ENCODE data around the gene ACTRT3. TPM values are rescaled to one million over a fixed set of nuclear protein-coding genes. Genes with fewer than 3 reads are reported as not detected.

The ACTRT3 gene
- total RNA-seq, 1 donor from 2014 or later, result 1.5 TPM

DNA sequence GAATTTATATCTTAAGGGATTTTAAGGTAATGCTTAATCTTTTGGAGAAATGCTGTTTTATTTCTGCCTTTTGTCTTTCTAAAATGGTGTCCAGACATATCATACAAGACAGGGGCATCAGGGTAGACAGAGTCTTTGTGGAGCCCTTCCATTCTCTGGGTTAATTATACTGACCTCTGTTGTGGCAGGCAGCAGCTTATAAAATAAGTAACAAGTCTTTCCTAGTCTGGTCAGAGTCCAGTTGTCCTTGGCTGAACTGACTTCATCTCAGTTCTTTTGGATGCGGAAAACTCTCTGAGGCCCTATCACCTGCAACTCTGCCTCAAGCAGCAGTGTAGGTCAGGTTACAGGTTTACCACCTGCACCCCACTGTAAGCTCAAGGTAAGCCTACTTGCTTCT, 23.0 kb upstream of the ACTRT3 start:
- no peaks in the 10 kb centered on the region for H3K4me1 Mint-ChIP-seq
- H3K27me3 Mint-ChIP-seq (ENCODE audit: low read depth), result no peaks in the 10 kb centered on the region
- DNase-seq (ENCODE audit: low read depth, low spot score), result no peak
- TF ChIP-seq, protein P1, sequence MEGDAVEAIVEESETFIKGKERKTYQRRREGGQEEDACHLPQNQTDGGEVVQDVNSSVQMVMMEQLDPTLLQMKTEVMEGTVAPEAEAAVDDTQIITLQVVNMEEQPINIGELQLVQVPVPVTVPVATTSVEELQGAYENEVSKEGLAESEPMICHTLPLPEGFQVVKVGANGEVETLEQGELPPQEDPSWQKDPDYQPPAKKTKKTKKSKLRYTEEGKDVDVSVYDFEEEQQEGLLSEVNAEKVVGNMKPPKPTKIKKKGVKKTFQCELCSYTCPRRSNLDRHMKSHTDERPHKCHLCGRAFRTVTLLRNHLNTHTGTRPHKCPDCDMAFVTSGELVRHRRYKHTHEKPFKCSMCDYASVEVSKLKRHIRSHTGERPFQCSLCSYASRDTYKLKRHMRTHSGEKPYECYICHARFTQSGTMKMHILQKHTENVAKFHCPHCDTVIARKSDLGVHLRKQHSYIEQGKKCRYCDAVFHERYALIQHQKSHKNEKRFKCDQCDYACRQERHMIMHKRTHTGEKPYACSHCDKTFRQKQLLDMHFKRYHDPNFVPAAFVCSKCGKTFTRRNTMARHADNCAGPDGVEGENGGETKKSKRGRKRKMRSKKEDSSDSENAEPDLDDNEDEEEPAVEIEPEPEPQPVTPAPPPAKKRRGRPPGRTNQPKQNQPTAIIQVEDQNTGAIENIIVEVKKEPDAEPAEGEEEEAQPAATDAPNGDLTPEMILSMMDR (conservative IDR thresholded peaks at IDR 0.05), result no peak
- H3K27ac Mint-ChIP-seq (ENCODE audit: unreplicated experiment), result no peak overlapping the region
- no peaks in the 10 kb centered on the region for H3K9me3 Mint-ChIP-seq
- peaks cover 9% of the 10 kb centered on the region for H3K36me3 Mint-ChIP-seq (ENCODE audit: low read depth)
- H3K4me3 Mint-ChIP-seq, result no peak overlapping the region

GRCh38 chr3:169790687-169791429, 21.5 kb upstream of the ACTRT3 start:
- TF ChIP-seq, protein P1 (conservative IDR thresholded peaks at IDR 0.05), result no peak
- Mint-ChIP-seq H3K4me3 (no peak overlapping the region), H3K27ac (ENCODE audit: unreplicated experiment) (no peak overlapping the region), H3K36me3 (ENCODE audit: low read depth) (peaks cover 13% of the 10 kb centered on the region), H3K27me3 (ENCODE audit: low read depth) (no peaks in the 10 kb centered on the region), H3K4me1 (no peaks in the 10 kb centered on the region), H3K9me3 (no peaks in the 10 kb centered on the region)
- DNase-seq (ENCODE audit: low read depth, low spot score), result no peak

GRCh38 chr3:169790219-169790618, 20.9 kb upstream of the ACTRT3 start:
- no peaks in the 10 kb centered on the region for H3K4me1 Mint-ChIP-seq
- no peak overlapping the region for H3K27ac Mint-ChIP-seq (ENCODE audit: unreplicated experiment)
- H3K27me3 Mint-ChIP-seq (ENCODE audit: low read depth), result no peaks in the 10 kb centered on the region
- H3K9me3 Mint-ChIP-seq, result no peaks in the 10 kb centered on the region
- no peak for DNase-seq (ENCODE audit: low read depth, low spot score)
- no peak overlapping the region for H3K4me3 Mint-ChIP-seq
- TF ChIP-seq, protein P1 (conservative IDR thresholded peaks at IDR 0.05), result no peak
- H3K36me3 Mint-ChIP-seq (ENCODE audit: low read depth), result peaks cover 13% of the 10 kb centered on the region

- Mint-ChIP-seq H3K36me3 (ENCODE audit: low read depth) (peaks cover 11% of the 10 kb centered on the region), H3K9me3 (no peaks in the 10 kb centered on the region), H3K27ac (ENCODE audit: unreplicated experiment) (no peak overlapping the region), H3K4me1 (no peaks in the 10 kb centered on the region), H3K27me3 (ENCODE audit: low read depth) (no peaks in the 10 kb centered on the region), H3K4me3 (no peak overlapping the region)
- TF ChIP-seq, protein P1 (conservative IDR thresholded peaks at IDR 0.05), result no peak
- DNase-seq (ENCODE audit: low read depth, low spot score), result no peak
These were observed 18.4 kb upstream of the ACTRT3 start for GRCh38 chr3:169787791-169788190.

DNA sequence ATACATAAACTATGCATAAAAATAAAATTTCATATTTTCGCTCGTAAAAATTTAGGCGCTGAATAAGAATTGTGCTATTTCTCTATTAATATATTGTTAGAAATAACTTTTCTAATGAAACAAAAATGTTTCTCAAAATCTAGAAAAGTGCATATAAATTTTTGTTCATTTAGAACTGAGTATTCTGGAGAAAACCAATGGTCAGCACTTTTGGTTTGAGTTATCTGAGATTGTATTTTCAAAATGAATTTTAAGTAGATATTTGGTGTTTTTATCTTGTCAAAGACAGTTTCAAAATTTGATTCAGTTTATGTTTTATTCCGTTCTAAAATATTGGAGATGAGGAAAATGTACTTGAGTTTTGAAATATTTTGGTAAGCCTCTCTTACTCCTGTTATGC, 17.8 kb upstream of the ACTRT3 start:
- Mint-ChIP-seq H3K4me3 (no peak overlapping the region), H3K9me3 (no peaks in the 10 kb centered on the region), H3K4me1 (no peaks in the 10 kb centered on the region), H3K36me3 (ENCODE audit: low read depth) (peaks cover 8% of the 10 kb centered on the region), H3K27ac (ENCODE audit: unreplicated experiment) (no peak overlapping the region), H3K27me3 (ENCODE audit: low read depth) (no peaks in the 10 kb centered on the region)
- no peak for DNase-seq (ENCODE audit: low read depth, low spot score)
- TF ChIP-seq, protein P1 (conservative IDR thresholded peaks at IDR 0.05), result no peak
